Activated CD8-positive, alpha-beta memory T cell treated with anti-CD3 and anti-CD28 coated beads, Interleukin-2, amount 50 U/mL, for 24 hours (primary cell): ENCODE measurements around the gene PEX10.

ENCODE experiments used
- DNase-seq: peaks from one replicate; pipeline ENCODE4 v3.0.0-alpha.2; 2020; ENCODE audit errors: extremely low read depth

Gene PEX10

GRCh38 chr1:2388004-2388913 lies 24.1 kb downstream of the PEX10 start:
- no peak for DNase-seq

DNA sequence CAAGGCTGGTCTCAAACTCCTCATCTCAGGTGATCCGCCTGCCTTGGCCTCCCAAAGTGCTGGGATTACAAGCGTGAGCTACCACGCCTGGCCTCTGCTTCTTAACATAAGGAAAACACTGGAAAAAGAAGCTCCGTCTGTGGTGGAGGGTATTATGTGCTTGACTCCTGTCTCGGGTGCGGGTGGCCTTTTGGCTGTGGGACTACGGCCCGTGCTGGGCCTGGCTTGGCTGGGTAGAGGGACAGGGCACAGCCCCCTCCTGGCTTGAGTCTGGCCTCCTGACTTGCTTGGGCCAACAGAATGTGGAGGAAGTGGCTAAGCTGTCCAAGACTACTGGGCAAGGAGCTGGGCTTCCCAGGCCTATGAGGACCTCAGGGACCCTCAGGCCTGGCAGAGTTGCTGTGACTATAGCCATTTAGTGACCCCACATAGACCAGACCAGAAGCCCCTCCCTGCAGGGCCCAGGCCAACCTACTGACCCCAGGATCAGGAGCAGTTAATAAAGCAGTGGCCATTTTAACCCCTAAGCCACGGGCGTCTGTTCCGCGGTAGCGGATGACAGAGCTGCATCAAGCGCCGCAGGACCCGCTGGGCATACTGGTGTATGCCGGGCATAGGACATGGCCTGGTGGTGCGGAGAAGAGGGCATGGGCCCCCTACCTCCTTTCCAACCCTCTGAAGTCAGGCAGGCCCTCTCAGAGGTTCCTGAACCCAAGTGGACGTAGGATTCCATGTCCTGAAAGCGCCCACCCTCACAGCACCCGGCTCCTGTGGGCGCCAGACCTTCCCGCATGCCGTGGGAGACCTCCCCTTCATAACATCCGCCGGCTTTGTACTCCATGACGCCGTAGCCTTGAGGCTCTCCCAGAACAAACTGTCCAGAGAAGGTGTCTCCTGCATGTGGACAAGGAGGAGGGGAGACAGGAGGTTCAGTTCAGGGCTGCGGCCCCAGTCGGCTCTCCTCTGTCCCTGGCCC lies 25.4 kb downstream of the PEX10 start:
- no peak for DNase-seq

DNA sequence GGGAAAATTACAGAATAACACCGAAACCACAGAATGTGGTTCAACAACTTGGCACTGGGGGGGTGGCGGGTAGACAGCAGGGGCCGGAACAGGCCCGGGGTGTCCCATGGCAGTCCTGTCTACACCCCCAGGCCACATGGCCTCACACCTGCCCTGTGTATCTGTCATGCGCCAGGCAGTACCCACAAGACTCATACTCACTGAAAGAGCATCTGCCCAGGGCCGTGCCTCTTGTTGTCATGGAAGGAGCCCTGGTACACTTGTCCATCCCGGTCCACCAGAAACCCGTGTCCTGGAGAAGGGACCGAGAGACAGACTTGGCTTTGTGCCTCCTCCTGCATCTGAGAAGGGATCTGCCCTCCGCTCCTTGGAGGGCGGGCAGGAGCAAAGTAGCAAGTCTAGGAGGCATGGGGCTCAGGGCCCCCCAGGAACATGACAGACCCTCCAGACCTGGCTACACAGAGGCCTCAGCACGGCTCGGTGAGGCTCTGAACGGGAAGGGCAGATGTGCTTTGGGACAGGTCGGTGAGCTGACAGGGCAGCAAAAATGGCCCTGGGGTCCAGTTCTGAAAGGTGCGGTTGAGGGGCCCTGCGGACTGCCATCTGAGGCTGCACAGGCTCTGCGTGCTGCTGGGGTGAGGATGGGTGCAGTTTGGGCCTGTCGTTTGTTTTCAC lies 26.6 kb downstream of the PEX10 start:
- DNase-seq: no peak

DNA sequence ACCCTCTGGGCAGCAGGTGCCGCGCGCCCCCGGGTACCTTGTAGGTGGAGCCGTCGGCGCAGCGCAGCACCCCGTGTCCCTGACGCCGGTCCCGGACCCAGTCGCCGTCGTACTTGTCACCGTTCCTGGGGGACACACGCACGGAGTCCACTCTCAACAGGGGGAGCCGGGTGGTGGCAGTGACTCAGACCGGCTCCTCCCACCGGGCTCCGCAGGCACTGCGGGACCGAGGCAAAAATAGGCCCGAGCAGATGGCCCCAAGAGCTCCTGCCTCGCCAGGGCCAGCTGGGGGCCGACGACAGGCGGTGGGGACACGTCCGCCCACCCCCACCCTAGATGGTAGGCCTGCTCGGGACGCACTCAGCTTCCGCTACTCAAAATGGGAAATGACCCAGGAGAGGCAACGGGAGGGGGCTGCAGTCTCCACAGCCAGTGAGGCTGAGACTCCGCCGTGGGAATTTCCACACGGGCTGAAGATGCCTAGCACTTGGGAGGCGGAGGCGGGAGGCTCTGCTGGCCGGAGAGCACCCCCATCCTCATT lies 27.4 kb downstream of the PEX10 start:
- no peak for DNase-seq

DNA sequence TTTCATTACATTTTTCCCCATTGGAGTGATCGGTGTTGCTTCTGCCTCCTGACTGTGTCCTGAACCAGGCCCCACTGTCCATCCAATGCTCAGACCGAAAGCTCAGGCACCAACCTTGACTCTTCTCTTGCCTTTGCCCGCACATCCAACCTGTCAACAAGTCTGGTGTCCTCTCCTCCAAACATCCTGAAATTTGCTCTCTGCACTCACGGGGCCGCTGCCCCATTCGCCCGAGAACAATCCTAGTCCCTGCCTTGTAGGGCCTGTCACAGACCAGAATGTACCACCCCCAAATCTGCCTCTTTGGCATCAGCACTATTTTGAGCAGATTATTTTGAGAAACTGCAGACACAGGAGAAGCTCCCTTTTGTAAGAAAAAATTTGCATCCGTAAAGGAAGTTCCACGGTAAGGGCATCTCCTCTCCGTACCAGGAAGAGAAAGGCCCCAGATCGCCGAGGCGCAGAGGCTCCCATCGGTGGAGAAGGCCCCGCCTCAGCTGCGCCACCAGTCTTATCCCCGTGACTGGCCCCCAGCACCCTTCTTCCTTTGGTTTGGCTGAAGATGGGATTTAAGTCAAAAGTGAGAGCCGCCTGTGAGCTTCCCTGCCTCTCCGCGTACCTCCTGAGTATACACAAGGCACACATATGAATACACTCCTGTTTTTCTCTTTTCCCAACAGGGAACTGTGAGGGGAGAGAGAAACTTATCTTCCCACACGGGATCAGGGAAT lies 28.1 kb downstream of the PEX10 start:
- DNase-seq: no peak

DNA sequence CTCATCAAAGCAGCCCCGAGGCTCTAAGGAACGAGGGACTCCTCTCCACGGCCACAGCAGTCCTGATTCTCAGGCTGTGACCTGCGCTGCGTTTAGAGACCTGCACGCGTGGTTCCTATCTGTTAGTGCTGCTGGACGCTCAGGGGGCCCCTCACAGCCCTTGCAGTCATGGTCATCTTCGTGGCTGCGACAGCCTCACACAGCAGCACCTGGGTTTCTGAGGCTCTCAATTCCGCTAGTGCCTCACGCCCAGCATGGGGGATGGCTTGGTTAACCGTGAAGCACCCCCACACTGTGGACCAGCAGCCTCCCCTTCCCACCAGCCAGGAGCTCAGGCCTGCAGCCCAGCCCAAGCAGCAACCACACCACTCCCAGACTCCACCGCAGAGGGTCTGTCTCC lies 28.8 kb downstream of the PEX10 start:
- no peak for DNase-seq

DNA sequence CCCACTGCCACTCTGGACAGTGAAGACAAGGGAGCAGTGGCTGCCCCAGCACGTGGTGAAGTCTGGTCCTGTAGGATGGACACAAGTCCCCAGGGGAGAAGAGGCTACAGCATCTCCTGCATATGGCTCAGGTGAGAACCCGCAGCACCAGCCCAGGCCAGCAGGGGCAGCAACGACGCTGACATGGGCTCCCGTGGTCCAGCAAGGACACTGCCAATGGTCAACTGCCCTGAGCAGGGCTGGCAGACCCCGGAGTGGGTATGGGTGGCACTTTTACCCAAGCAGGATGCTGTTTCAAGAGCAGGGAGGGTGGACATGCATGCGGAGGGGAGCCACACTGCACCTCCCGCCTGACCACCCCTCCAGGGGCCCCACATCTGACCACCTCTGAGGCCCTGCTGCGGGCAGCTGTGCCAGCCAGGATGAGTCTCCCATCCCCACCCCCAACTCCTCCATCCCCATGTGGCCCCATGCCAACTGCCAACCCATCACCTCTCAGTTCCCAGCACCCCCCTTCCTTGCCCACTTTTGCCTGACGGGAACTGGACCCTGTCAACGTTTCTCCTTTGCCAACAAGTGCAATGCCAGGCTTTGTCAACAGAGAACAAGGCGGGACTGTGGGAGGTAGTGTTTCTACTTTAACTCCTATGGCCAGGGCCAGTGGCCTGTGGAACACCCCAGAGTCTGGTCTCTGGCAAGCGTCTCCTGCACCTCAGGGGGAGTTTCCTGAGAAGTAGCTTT lies 29.6 kb downstream of the PEX10 start:
- no peak for DNase-seq

DNA sequence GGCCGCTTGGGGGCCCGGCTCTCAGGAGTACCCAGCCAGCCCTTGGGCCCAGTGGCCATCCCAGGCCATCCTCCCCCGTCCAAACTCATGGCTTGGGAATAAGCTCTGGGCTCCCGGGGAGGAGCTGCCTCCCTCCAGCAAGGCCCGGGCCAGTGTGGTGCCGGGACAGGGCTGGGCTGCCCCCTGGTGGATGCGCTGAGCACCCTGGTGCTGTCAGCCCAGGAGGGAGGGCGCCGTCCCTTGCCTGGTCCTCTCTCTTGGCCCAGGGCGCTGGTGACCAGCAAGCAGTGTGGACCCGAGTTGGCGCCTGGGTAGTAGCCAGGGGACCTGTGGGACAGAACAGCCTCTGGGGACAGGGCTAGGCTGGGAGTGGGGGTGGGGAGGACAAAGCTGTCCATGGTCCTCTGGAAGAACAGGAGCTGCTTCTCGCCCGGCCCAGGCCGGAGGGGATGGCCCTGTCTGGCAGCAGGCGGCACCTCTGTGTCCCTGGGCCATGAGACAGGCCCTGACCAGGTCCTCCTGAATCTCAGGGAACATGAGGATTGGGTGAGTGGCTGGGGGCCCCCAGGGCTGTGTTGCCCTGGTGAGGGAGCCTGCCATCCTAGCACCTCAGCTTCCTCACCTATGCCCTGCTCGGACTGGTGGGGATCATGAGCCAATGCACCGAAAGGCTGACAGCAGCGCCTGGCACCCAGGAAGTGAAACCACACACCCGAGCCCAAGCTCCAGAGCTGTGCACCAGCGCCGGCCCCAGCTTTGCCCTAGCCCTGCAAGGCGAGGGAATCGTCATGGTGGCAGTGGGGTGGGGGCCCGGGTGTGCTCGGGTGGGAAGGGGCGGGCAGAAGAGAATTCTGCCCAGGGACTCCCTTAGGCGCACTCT lies 30.4 kb downstream of the PEX10 start:
- peak; percentile 28 for DNase-seq

GRCh38 chr1:2380816-2381591 lies 31.4 kb downstream of the PEX10 start:
- DNase-seq: no peak

DNA sequence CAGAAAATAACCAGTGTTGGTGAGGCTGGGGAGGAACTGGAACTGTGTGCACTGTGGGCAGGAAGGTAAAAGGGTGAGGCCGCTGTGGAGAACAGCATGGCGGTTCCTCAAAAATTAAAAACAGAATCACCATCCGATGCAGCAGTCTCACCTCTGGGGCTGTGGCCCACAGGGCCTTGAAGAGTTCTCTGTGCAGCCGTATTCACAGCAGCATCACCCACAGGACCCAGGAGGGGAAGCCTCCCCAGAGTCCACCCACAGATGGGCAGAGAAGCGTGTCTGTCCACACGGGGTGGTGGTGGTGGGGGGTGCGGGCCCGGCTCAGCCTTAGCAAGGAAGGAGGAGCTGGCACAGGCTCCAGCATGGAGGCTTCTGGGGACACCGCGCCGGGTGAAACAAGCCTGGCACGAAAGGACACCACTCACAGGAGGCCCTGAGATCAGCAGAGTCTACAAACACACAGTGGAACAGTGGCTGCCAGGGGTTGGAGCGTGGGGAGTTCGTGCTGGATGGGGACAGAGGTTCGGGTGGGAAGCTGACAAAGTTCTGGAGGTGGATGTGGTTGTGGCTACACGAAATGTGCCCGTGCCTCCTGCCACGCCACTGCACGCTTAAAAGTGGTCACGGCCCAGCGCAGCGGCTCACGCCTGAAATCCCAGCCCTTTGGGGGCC lies 32.5 kb downstream of the PEX10 start:
- no peak for DNase-seq

GRCh38 chr1:2378956-2379732 lies 33.2 kb downstream of the PEX10 start:
- DNase-seq: no peak

DNA sequence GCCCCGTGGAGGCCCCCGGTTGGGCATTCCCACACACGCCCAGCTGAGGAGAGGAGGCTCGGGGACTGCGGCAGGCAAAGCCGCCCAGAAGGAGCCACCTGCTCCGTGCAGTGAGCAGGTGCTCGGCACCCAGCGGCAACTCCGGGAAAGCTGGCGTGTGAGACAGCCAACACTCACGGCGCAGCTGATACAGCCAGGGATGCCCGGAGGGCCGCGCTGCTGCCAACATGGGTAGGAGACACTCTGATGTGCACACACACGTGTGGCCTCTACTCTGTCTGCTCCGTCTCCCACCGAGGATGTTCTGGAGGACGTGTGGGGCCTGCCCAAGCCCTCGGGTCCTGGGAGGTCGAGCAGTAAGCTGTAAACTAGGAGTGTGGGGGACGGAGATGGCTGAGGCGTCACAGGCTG lies 33.9 kb downstream of the PEX10 start:
- no peak for DNase-seq

DNA sequence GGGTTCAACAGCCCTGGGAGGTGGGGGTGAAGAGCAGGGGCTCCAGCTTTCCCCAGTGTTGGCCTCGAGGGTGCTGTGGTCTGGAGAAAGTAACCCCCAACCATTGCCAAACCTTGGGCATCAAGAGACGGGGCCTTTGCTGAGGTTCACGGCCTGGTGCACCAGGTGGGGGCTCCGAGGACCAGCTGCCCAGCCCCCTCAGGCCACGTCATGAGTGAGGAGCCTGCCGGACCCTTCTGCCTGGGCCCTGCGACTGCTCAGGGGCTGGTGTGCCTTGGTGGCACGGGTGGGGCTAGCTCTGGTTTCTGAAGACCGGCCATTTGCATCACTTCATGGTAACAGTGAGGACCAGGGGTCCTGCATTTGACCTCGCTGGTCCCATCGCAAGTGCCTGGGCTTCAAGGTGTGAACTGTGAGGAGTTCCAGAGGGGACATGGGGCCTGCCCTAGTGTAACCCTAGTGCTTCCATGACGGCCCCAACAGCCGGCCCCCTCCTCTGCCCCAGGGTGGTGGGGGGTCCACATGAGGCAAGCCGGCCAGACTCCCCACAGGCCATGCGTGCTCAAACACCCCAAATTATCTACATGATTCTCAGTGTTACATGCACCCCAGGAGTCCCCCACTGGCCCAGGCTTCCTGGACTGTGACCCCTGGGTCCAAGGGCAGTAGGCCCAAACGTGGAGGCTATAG lies 34.5 kb downstream of the PEX10 start:
- no peak for DNase-seq

DNA sequence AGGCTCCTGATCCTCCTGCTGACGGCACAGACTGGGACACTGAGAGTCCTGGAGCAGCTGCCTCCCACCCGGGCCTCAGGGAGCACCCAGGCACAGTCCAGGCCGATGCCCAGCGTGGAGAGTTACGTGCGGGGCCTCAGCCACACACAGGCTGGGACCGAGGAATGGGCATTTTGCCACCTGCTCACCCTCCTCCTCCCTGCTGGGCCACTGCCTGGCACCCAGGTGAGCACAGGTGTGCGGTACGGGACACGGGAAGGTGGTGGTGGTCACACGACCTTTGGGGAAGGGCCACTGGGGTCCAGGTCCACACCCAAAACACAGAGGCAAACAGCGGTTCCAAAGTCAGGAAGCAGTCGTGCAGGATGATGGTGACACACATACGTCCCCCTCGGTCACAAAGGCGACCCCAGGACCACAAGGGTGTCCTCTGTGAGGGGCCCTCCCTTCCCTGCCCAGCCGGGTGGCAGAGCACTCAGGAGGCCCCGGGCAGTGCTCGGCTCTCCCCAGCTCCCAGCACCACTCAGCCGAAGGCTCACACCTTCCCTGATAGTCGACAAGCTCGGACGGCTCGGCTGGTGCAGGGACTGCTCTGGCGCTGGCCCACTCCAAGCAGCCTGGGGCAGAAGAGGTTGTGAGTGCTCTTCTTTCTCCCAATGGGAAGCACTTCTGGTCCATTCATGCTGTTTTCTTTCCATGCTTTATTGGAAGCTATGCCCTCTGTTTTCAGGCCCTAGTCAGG lies 35.3 kb downstream of the PEX10 start:
- DNase-seq: no peak

- no peak for DNase-seq
Measured at GRCh38 chr1:2376261-2376741, 36.1 kb downstream of the PEX10 start.

DNA sequence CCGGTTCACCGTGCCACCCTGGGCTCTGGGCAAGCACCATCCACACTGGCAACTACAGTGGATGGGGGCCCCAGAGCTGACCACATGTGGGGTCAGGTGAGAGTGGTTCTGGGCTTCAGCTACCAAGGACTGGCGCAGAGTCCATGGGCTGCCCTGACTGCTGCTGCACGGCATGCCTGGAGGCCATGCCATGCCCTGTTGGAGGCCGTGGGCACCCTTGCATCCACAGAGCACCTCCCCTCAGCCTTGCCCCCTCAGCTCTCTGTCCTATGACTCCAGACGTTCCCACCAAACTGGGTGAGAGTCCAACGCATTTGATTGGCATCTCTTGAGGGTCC lies 36.5 kb downstream of the PEX10 start:
- no peak for DNase-seq
